Measurements from ENCODE around the gene LMF1. TPM values are rescaled to one million over a fixed set of nuclear protein-coding genes. Genes with fewer than 3 reads are reported as not detected.

LMF1 gene
- polyA plus RNA-seq, 1 experiment: 28.9 TPM

- H3K4me3 ChIP-seq (ENCODE audit: low read depth, low read length): no peak overlapping the region
- no peaks in the 10 kb centered on the region for H3K27me3 ChIP-seq (ENCODE audit: control insufficient read depth, insufficient read depth, low read length)
- no peaks in the 10 kb centered on the region for H3K36me3 ChIP-seq (ENCODE audit: control insufficient read depth, insufficient read depth, low read length)
- no peak for DNase-seq (ENCODE audit: low read depth)
- TF ChIP-seq CTCF (IDR thresholded peaks at IDR 0.05; ENCODE audit: insufficient read depth, low read depth, low read length): no peak
- POLR2A ChIA-PET: no interaction called here
- CTCF ChIA-PET: interaction anchor here (0.9 kb wide), 1 partner anchor 69 kb away, joined by 5 read pairs; no protein-coding TSS in a partner anchor
Observed at GRCh38 chr16:897200-897543, 73.6 kb downstream of the LMF1 start.

- Histone ChIP-seq H3K36me3 (ENCODE audit: control insufficient read depth, insufficient read depth, low read length) (no peaks in the 10 kb centered on the region), H3K4me3 (ENCODE audit: low read depth, low read length) (no peak overlapping the region), H3K27me3 (ENCODE audit: control insufficient read depth, insufficient read depth, low read length) (no peaks in the 10 kb centered on the region)
- TF ChIP-seq CTCF (IDR thresholded peaks at IDR 0.05; ENCODE audit: insufficient read depth, low read depth, low read length): no peak
- no peak for DNase-seq (ENCODE audit: low read depth)
- ChIA-PET CTCF (interaction anchor here (0.7 to 0.9 kb wide), 2 partner anchors 24 to 69 kb away, joined by 3 to 5 read pairs; no protein-coding TSS in a partner anchor), POLR2A (no interaction called here)
Observed at GRCh38 chr16:896261-897199, 74.3 kb downstream of the LMF1 start.

GRCh38 chr16:895371-895770, 75.4 kb downstream of the LMF1 start:
- POLR2A ChIA-PET: no interaction called here
- TF ChIP-seq CTCF (IDR thresholded peaks at IDR 0.05; ENCODE audit: insufficient read depth, low read depth, low read length): no peak
- Histone ChIP-seq H3K4me3 (ENCODE audit: low read depth, low read length) (no peak overlapping the region), H3K27me3 (ENCODE audit: control insufficient read depth, insufficient read depth, low read length) (no peaks in the 10 kb centered on the region), H3K36me3 (ENCODE audit: control insufficient read depth, insufficient read depth, low read length) (no peaks in the 10 kb centered on the region; the same call in 1 of the 2 replicates)
- DNase-seq (ENCODE audit: low read depth): no peak
- CTCF ChIA-PET: no interaction called here

- TF ChIP-seq CTCF (IDR thresholded peaks at IDR 0.05; ENCODE audit: insufficient read depth, low read depth, low read length): no peak
- CTCF ChIA-PET: no interaction called here
- no peak for DNase-seq (ENCODE audit: low read depth)
- H3K4me3 ChIP-seq (ENCODE audit: low read depth, low read length): no peak overlapping the region
- H3K27me3 ChIP-seq (ENCODE audit: control insufficient read depth, insufficient read depth, low read length): no peaks in the 10 kb centered on the region
- POLR2A ChIA-PET: no interaction called here
- H3K36me3 ChIP-seq (ENCODE audit: control insufficient read depth, insufficient read depth, low read length): no peaks in the 10 kb centered on the region; the same call in 1 of the 2 replicates
Observed at GRCh38 chr16:894841-895240, 75.9 kb downstream of the LMF1 start.

GRCh38 chr16:894136-894535, 76.6 kb downstream of the LMF1 start:
- no peaks in the 10 kb centered on the region; the same call in 1 of the 2 replicates for H3K36me3 ChIP-seq (ENCODE audit: control insufficient read depth, insufficient read depth, low read length)
- no peak overlapping the region for H3K4me3 ChIP-seq (ENCODE audit: low read depth, low read length)
- no peak for DNase-seq (ENCODE audit: low read depth)
- no peak for TF ChIP-seq CTCF (IDR thresholded peaks at IDR 0.05; ENCODE audit: insufficient read depth, low read depth, low read length)
- H3K27me3 ChIP-seq (ENCODE audit: control insufficient read depth, insufficient read depth, low read length): no peaks in the 10 kb centered on the region
- ChIA-PET CTCF (no interaction called here), POLR2A (no interaction called here)

All from BJ (cell line).